GM12864 (cell line): ENCODE measurements around the gene MYORG.

Source experiments
- DNase-seq: peaks from one replicate; pipeline ENCODE4 v3.0.0-alpha.2; 2011; ENCODE audit warnings: low read depth
- H3K4me3 ChIP-seq: 2 replicates; pipeline ENCODE4 v1.5.1; 2011; ENCODE audit warnings: mild to moderate bottlenecking, low read depth, low read length, control low read depth
- CTCF ChIP-seq: IDR thresholded peaks from 2 replicates; pipeline ENCODE4 v1.5.1; 2011; ENCODE audit warnings: low read depth, mild to moderate bottlenecking, moderate library complexity, low read length, control low read depth, inconsistent platforms; ENCODE audit errors: missing control alignments

MYORG gene

DNA sequence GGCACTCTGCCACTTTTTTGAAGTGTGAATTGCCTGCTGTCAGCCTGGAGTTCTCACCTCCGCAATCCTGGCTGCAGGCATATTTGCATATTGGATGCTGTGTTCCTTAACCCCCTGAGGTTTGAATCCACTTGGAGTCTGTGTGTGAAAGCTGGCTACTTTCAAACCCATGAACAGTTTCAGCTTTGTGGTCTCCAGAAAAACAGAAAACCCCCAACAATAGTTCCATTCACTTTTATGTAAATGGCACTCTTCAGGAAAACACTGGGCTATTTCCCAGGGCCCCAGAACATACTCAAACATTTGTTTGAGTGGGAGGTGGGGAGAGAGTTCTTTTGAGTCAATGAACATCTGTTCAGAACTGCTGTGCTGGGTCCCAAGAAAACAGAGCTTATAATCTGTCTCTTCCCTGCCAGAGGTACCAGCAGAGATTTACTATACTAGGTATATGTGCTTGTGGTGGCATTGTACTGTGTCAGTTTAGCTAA, 42.3 kb downstream of the MYORG start:
- no peak overlapping the region for H3K4me3 ChIP-seq
- no peak for DNase-seq
- TF ChIP-seq CTCF, result no peak

DNA sequence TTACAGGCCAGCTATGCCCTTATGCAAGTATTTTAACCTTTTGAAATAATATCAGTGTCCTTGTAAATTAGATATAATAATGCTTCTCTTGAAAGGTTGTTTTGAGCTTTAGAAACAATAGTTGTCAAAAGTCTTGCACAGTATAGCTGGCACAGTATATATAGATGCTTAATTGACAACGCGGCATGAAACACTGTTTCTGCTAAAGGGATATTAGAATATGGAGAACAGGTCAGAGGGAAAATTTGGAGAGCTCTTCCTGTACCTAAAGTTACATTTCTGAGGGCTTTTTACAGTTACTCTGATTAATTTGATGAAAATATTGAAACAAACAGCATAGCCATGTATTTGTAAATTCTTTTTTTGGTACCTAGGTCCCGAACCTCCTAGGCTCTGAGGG, 42.9 kb downstream of the MYORG start:
- no peak overlapping the region for H3K4me3 ChIP-seq
- TF ChIP-seq CTCF, result no peak
- no peak for DNase-seq

DNA sequence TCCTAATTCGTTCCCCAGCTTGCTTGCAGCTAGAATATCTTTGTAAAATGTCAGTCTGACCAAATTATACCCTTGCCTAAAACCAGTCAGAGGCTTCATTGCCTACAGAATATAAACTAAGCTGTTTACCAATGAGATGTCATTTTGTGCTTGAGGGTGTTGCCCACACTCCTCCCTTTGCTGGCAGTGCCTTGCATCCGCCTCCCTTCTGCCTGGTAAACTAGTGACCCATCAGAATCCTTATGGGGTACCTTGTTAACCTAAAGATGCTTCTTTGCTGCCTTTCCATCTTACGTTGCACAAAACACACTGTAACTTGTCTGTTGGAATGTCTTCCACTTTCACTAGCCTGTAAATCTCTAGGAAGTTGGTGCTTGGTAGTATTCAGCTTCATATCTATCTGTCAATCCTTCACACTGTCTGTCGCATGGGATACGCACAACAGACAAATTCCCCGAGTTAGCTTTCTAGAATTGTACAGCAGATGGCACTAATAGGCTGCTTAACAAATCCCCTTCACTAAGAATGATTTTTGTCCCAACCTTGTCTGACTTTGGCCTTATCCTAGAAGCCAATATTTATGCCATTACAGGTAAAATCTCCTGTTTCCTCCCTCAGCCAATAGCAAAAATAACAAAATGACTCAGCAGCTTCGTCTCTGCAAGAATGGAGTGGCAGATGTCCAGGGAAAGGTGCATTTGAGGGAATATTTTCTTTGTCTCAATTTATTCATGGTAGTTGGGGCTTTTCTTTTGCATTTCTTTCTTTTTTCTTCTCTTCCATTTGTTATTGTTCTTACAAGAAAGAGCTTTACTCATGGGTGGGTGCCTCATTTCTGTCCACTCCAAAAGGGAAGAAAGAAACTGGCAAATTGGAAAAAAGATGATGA, 44.4 kb downstream of the MYORG start:
- H3K4me3 ChIP-seq, result no peak overlapping the region
- no peak for DNase-seq
- peak; percentile 46 for TF ChIP-seq CTCF

- no peak for TF ChIP-seq CTCF
- DNase-seq, result no peak
- no peak overlapping the region for H3K4me3 ChIP-seq
Observed at GRCh38 chr9:34331196-34331595, 45.5 kb downstream of the MYORG start.

GRCh38 chr9:34328987-34329832, 47.5 kb downstream of the MYORG start, which contains the start of the genes KIF24 and NUDT2:
Gene KIF24 (minus strand): TSS chr9:34329268. CDS start chr9:34311346, 17,922 bp downstream.
Gene NUDT2 (plus strand): TSS chr9:34329569. CDS start chr9:34339040, 9,471 bp downstream.
- TF ChIP-seq CTCF, result no peak
- peak within 1 kb of the TSS; percentile 84 for H3K4me3 ChIP-seq
- DNase-seq, result peak; percentile 100

DNA sequence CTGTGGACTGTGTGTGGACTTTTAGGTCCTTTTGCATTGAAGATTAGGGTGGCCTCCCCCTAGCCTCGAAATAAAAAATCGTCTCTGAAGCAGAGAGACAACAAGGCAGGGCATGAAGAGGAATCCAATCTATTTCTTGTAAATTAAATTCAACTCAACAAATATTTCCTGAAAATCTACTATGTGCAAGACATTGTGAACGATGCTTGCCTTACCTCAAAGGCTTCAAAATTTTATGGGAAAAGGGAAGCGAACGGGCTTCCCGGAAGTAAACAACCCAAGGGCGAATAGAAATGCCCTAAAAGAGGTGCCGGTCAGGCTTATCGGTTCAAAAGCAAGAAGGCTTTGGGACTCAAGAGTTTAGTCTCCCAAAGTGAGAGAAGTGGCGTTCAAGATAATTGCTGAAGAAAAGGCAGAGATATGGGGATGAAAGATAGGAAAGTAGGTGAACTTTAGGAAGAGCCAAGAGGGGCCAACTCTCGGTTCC, 48.2 kb downstream of the MYORG start:
- peak overlapping the region; percentile 71 for H3K4me3 ChIP-seq
- DNase-seq, result no peak
- TF ChIP-seq CTCF, result no peak
